Activated CD4-positive, alpha-beta memory T cell treated with anti-CD3 and anti-CD28 coated beads, Interleukin-2, amount 10 ng/mL, durations not matched to agents 7 days and 5 days (primary cell): ENCODE data around the gene TPI1. TPM values are rescaled to one million over a fixed set of nuclear protein-coding genes. Genes with fewer than 3 reads are reported as not detected.
"Not testable (repeated sequence)": the region's sequence is repeated elsewhere in the genome, so short reads cannot be mapped to it uniquely, and the experiment has no call there.

Experiments
- CTCF ChIA-PET: fragments of 350-600 bp; sonication (Branson Sonifier 250); formaldehyde crosslinking; loops from one replicate; lab custom pipeline; 2021; ENCODE audit warnings: antibody characterized with exemption, inconsistent platforms; lab: Charles Lee
- POLR2A ChIA-PET: fragments of 350-600 bp; sonication (Branson Sonifier 250); formaldehyde crosslinking; loops from one replicate; lab custom pipeline; 2021; ENCODE audit warnings: antibody characterized with exemption; lab: Charles Lee
- DNase-seq: peaks from one replicate; pipeline ENCODE4 v3.0.0-alpha.2; 2020
- H3K27ac Mint-ChIP-seq: one replicate; pipeline ENCODE4 v1.8.0; 2021; ENCODE audit warnings: mild to moderate bottlenecking, mixed read lengths
- H3K27me3 Mint-ChIP-seq: one replicate; pipeline ENCODE4 v1.8.0; 2021; ENCODE audit warnings: mixed read lengths
- H3K36me3 Mint-ChIP-seq: one replicate; pipeline ENCODE4 v1.8.0; 2021; ENCODE audit warnings: low read depth, mixed read lengths
- H3K4me1 Mint-ChIP-seq: one replicate; pipeline ENCODE4 v1.8.0; 2021; ENCODE audit warnings: mixed read lengths
- H3K4me3 Mint-ChIP-seq: one replicate; pipeline ENCODE4 v1.8.0; 2021; ENCODE audit warnings: mild to moderate bottlenecking, mixed read lengths
- H3K9me3 Mint-ChIP-seq: one replicate; pipeline ENCODE4 v1.8.0; 2021; ENCODE audit warnings: mixed read lengths
- total RNA-seq, 2 experiments: library from RNA; stranded (reverse); gene quantifications; one replicate each; pipeline ENCODE4 v1.2.3, GENCODE V29; 2021

Gene TPI1
- total RNA-seq, 2 experiments from 2014 or later = 1,228 to 1,253 TPM

DNA sequence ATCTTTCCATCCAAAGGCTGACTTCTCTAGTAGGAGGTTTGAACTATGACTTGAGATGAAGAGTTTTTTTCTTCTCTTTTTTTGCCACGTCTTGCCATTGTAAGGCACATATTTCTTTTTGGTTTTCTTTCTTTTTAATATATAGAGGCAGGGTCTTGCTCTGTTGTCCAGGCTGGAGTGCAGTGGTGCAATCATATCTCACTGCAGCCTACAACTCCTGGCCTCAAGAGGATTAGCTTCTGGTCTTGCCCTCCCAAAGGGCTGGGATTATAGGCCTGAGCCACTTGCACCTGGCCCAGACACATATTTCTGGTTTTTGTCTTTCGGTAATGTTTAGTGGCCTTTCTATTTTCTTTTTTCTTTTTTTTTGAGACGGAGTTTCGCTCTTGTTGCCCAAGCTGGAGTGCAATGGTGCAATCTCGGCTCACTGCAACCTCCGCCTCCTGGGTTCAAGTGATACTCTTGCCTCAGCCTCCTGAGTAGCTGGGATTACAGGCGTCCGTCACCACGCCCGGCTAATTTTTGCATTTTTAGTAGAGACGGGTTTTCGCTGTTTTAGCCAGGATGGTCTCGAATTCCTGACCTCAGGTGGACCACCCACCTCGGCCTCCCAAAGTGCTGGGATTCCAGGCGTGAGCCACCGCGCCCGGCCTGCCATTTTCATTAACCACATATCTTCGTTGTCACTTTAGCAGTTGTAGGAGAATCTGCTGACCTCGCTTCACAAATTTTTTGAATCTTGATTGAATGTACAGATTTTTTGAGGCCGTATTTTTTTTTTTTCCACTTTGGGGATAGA, 22.6 kb downstream of the TPI1 start:
- POLR2A ChIA-PET = interaction anchor here (2.6 kb wide), 1 partner anchor 9 kb away, joined by 14 read pairs; no protein-coding TSS in a partner anchor
- Mint-ChIP-seq H3K4me3 (peak overlapping the region; percentile 79), H3K36me3 (peaks cover 12% of the 10 kb centered on the region), H3K4me1 (peaks cover 38% of the 10 kb centered on the region), H3K27ac (peak overlapping the region; percentile 93)
- H3K27me3 Mint-ChIP-seq, DNase-seq, H3K9me3 Mint-ChIP-seq, CTCF ChIA-PET: not testable (repeated sequence)

DNA sequence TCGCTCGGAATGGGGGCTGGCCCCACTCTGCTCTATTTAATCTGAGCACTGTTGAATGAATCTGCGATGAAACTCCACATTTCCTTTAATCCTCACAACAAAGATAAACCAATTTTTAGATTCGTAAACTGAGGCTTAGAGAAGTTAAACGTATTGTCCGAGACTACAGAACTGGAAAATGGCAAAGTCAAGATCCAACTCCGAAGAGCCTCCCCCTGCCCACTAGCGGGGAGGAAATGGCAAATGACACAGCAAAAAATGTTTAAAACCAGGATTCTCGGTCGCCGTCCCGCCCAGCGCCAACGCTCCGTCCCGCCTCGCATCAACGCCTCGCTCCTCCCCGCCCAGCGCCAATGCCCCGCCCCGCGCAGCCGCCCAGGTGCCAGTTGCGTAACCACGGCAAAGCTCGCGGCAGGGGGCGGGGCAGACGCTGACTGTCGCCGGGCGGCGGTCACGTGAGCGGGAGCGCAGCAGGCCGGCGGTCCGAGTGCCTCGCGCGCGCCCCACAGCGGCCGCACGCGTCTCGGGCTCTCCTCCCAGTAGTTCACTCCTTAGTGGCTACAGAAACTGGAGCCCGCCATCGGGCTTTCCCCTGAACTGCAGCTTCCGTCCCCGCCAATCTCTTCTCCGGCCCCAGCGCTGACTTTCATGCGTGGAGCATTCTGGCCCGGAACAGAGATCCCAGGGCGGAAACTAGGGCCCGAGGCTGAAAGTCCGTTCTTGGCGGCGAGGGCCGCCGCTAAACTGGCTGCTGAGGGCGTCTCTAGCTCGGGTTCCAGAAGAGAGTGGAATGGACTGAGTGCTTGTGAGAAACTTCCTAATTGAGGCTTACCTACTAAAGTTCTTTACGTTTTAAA, 23.7 kb downstream of the TPI1 start:
- Mint-ChIP-seq H3K27ac (peak overlapping the region; percentile 93), H3K9me3 (no peaks in the 10 kb centered on the region), H3K36me3 (peaks cover 10% of the 10 kb centered on the region), H3K4me1 (peaks cover 38% of the 10 kb centered on the region), H3K27me3 (no peaks in the 10 kb centered on the region), H3K4me3 (peak overlapping the region; percentile 79)
- peak; percentile 99 for DNase-seq
- CTCF ChIA-PET = interaction anchor here (0.6 to 2.8 kb wide), 36 partner anchors 8 to 421 kb away, joined by 3 to 120 read pairs (median 4); partner anchors contain the start of genes C12orf57, CD4, CDCA3 and COPS7A
- POLR2A ChIA-PET = interaction anchor here (0.6 to 2.8 kb wide), 22 partner anchors 9 to 217 kb away, joined by 3 to 69 read pairs (median 6); partner anchors contain the start of genes C12orf57, C1RL, CD4 and CDCA3

DNA sequence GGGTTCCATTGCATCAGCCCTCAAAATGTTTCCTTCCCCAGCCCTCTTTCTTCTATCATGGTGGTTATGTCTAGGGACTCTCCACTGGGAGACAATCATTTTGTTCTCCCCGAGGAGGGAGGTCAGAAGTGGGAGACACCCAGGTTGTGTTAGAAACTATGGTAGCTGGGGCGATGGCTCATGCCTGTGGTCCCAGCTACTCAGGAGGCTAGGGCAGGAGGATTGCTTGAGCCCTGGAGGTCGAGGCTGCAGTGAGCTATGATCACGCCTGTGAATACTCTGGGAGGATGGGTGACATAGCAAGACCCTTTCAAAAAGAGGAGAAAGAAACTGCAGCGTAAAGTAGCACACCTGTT, 24.3 kb downstream of the TPI1 start:
- H3K4me1 Mint-ChIP-seq = peaks cover 38% of the 10 kb centered on the region
- H3K27me3 Mint-ChIP-seq = no peaks in the 10 kb centered on the region
- H3K4me3 Mint-ChIP-seq = peak overlapping the region; percentile 79
- CTCF ChIA-PET = interaction anchor here (0.6 to 2.8 kb wide), 33 partner anchors 8 to 276 kb away, joined by 3 to 120 read pairs (median 5); partner anchors contain the start of genes C12orf57, CDCA3, COPS7A and ENO2
- H3K9me3 Mint-ChIP-seq = no peaks in the 10 kb centered on the region
- peak overlapping the region; percentile 93 for H3K27ac Mint-ChIP-seq
- no peak for DNase-seq
- POLR2A ChIA-PET = interaction anchor here (0.6 to 2.8 kb wide), 22 partner anchors 9 to 217 kb away, joined by 3 to 69 read pairs (median 6); partner anchors contain the start of genes C12orf57, C1RL, CD4 and CDCA3
- H3K36me3 Mint-ChIP-seq = peaks cover 10% of the 10 kb centered on the region

DNA sequence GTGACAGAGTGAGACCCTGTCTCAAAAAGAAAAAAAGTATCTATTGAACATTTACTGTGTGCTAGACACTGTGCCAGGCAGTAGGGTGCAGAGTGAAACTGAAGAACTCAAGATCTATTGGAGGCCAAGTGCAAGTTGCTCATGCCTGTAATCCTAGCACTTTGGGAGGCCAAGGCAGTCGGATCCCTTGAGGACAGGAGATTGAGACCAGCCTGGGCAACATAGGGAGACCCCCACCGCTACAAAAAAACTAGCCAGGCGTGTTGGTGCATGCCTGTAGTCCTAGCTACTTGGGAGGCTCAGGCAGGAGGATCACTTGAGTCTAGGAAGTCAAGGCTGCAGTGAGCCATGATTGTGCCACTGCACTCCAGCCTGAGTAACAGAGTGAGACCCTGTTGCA, 25.4 kb downstream of the TPI1 start:
- POLR2A ChIA-PET = interaction anchor here (1.6 to 2.8 kb wide), 7 partner anchors 13 to 104 kb away, joined by 6 to 69 read pairs (median 30); partner anchors contain the start of genes C12orf57, CD4, CDCA3 and ENO2
- DNase-seq = not testable (repeated sequence)
- peak overlapping the region; percentile 56 for H3K27ac Mint-ChIP-seq

DNA sequence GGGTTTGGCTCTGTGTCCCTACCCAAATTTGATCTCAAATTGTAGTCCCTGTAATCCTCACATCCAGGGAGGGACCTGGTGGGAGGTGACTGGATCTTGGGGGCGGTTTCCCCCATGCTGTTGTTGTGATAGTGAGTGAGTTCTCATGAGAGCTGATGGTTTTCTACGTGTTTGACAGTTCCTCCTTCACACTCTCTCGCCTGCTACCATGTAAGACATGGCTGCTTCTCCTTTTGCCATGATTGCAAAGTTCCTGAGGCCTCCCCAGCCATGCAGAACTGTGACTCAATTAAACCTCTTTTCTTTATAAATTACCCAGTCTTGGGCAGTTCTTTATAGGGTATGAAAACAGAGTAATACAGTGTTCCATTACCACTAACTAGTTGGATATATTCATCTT, 27.0 kb downstream of the TPI1 start:
- POLR2A ChIA-PET = interaction anchor here (0.8 to 1.6 kb wide), 4 partner anchors 8 to 43 kb away, joined by 3 to 5 read pairs (median 4); partner anchors contain the start of genes CDCA3, ENO2 and LRRC23
- CTCF ChIA-PET = interaction anchor here (0.9 to 1.1 kb wide), 2 partner anchors 22 to 25 kb away, joined by 3 to 5 read pairs; partner anchors contain the start of gene SPSB2
- Mint-ChIP-seq H3K36me3 (peaks cover 6% of the 10 kb centered on the region), H3K27me3 (no peaks in the 10 kb centered on the region), H3K4me1 (peaks cover 29% of the 10 kb centered on the region), H3K4me3 (no peak overlapping the region), H3K27ac (no peak overlapping the region), H3K9me3 (no peaks in the 10 kb centered on the region)
- no peak for DNase-seq

More for the DNA sequence above, 25.4 kb downstream of the TPI1 start:
- H3K4me3 Mint-ChIP-seq = peak overlapping the region; percentile 37
- not testable (repeated sequence) for H3K27me3 Mint-ChIP-seq, H3K36me3 Mint-ChIP-seq, H3K9me3 Mint-ChIP-seq
- H3K4me1 Mint-ChIP-seq = peaks cover 38% of the 10 kb centered on the region
- CTCF ChIA-PET = interaction anchor here (0.7 to 2.8 kb wide), 5 partner anchors 10 to 169 kb away, joined by 6 to 120 read pairs (median 9); partner anchors contain the start of genes COPS7A and SPSB2

DNA sequence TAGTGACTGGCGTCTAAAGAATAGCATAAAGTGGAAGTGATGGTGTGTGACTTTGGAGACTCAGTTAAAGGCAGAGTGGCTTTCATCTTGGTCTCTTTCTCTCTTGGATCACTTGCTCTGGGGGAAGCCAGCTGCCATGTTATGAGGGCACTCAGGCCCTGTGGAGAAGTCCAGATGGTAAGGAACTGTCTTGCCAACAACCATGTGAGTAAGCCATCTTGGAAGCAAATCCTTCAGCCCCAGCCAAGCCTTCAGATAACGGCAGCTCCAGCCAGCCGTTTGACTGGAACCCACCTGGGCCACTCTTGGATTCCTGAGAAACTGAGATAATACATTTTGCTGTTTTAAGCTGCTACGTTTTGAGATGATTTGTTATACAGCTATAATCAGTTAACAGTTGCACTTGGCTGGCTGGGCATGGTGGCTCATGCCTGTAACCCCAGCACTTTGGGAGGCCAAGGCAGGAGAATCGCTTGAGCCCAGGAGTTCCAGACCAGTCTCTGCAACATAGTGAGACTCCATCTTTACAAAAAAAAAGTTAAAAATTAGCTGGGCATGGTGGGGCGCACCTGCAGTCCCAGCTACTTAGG, 29.6 kb downstream of the TPI1 start:
- POLR2A ChIA-PET = interaction anchor here (0.7 kb wide), 1 partner anchor 10 kb away, joined by 3 read pairs; no protein-coding TSS in a partner anchor

DNA sequence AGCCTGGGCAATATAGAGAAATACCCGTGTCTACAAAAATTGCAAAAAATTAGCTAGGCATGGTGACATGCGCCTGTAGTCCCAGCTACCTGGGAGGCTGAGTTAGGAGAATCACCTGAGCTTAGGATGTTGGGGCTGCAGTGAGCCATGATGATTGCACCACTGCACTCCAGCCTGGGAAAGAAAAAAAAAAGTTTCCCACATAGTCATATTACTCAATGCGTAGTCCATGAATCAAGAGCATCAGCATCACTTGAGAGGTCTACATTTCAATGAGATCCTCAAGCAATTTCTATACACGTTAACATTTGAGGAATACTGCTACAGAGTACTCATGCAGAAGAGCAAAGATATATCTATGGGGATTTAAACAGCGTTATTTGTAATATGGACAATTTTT, 32.1 kb downstream of the TPI1 start:
- ChIA-PET CTCF (interaction anchor here (0.8 kb wide), 1 partner anchor 8 kb away, joined by 6 read pairs; no protein-coding TSS in a partner anchor), POLR2A (interaction anchor here (1.5 to 1.9 kb wide), 3 partner anchors 8 to 46 kb away, joined by 5 to 6 read pairs (median 6); partner anchors contain the start of gene ENO2)
- no peaks in the 10 kb centered on the region for H3K9me3 Mint-ChIP-seq
- H3K4me1 Mint-ChIP-seq = peaks cover 2% of the 10 kb centered on the region
- DNase-seq = no peak
- no peaks in the 10 kb centered on the region for H3K27me3 Mint-ChIP-seq
- H3K27ac Mint-ChIP-seq = no peak overlapping the region
- no peaks in the 10 kb centered on the region for H3K36me3 Mint-ChIP-seq
- no peak overlapping the region for H3K4me3 Mint-ChIP-seq

More for the DNA sequence above, 29.6 kb downstream of the TPI1 start:
- DNase-seq = no peak
- Mint-ChIP-seq H3K27me3 (no peaks in the 10 kb centered on the region), H3K27ac (no peak overlapping the region), H3K4me3 (no peak overlapping the region), H3K4me1 (peaks cover 10% of the 10 kb centered on the region), H3K9me3 (no peaks in the 10 kb centered on the region), H3K36me3 (no peaks in the 10 kb centered on the region)
- CTCF ChIA-PET = interaction anchor here (0.6 to 1.8 kb wide), 4 partner anchors 24 to 41 kb away, joined by 3 to 8 read pairs (median 4); partner anchors contain the start of gene SPSB2

DNA sequence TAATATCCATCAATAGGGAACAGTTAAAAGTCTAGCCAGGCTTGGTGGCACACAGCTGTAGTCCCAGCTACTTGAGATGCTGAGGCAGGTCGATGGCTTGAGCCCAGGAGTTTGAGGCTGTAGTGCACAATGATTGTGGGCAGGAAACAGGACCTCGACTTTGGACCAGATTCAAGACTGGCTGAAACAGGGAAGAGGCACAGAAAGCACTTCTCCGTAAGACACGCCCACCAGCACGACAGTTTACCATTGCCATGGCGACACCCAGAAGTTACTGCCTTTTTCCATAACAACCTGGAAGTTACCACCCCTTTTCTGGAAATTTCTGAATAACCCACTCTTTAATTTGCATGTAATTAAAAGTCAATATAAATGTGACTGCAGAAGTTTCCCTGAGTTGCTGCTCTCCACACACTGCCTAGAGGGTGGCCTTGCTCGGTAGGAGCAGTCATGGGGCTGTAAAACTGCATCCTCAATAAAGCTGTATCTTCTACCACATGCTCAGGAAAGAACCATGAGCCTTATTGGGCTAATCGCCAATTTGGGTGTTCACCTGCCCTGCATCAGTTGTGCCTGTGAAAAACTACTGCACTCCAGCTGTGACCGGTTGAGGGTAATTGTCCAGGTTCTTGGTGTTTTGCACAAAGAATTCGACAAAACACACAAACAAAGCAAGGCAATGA, 32.6 kb downstream of the TPI1 start:
- Mint-ChIP-seq H3K9me3 (no peaks in the 10 kb centered on the region), H3K4me3 (no peak overlapping the region), H3K27me3 (no peaks in the 10 kb centered on the region), H3K4me1 (peaks cover 2% of the 10 kb centered on the region), H3K36me3 (no peaks in the 10 kb centered on the region), H3K27ac (no peak overlapping the region)
- no peak for DNase-seq
- CTCF ChIA-PET = interaction anchor here (0.8 to 1.2 kb wide), 2 partner anchors 9 kb away, joined by 4 to 6 read pairs; no protein-coding TSS in a partner anchor
- POLR2A ChIA-PET = interaction anchor here (1.5 to 1.9 kb wide), 3 partner anchors 9 to 47 kb away, joined by 5 to 6 read pairs (median 6); partner anchors contain the start of gene ENO2

DNA sequence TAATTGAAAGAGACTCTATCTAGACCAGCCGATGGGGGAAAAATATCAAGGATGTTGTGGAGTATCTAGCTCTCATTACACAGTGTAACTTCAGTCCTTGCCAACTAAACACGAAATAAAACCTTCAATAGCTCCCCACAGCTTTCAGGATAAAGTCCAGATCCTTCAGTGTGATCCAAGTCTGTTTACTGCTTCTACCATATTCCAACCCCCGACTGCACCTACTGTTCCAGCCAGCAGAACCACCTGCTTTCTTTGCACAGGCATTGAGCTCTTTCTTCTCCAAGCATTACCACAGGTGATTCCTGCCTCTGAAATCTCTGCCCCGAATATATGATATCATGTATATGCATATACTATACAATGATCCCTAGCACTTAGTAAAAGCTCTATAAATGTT, 35.1 kb downstream of the TPI1 start:
- Mint-ChIP-seq H3K27ac (no peak overlapping the region), H3K4me3 (no peak overlapping the region), H3K27me3 (no peaks in the 10 kb centered on the region), H3K4me1 (peaks cover 2% of the 10 kb centered on the region), H3K9me3 (no peaks in the 10 kb centered on the region), H3K36me3 (no peaks in the 10 kb centered on the region)
- no peak for DNase-seq
- CTCF ChIA-PET = interaction anchor here (0.8 to 3.5 kb wide), 3 partner anchors 11 to 29 kb away, joined by 3 to 17 read pairs (median 13); partner anchors contain the start of genes ENO2 and SPSB2
- POLR2A ChIA-PET = interaction anchor here (0.8 to 8.9 kb wide), 3 partner anchors 8 to 41 kb away, joined by 3 to 53 read pairs (median 6); partner anchors contain the start of genes C12orf57 and RNU7-1

DNA sequence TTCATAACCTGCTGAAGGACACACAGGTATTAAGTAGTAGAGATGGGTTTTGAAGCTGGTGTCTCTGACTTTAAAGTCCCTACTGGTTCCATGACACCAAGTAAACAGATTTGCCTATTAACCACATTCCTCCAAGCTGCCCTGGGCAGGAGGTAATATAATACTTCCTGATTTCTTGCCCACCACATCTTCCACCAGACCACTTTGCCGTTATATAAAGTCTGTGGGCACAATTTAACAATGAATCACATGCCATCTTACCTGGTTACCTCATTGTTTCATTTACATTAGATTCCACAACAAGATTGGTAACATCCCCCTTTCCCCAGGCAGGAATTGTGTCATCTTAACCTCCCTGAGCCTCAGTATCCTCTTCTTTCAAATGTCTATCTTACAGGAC, 36.4 kb downstream of the TPI1 start:
- H3K4me1 Mint-ChIP-seq = peaks cover 2% of the 10 kb centered on the region
- H3K36me3 Mint-ChIP-seq = no peaks in the 10 kb centered on the region
- DNase-seq = no peak
- no peak overlapping the region for H3K4me3 Mint-ChIP-seq
- ChIA-PET POLR2A (interaction anchor here (5.8 to 8.9 kb wide), 2 partner anchors 12 to 31 kb away, joined by 40 to 53 read pairs; partner anchors contain the start of gene SPSB2), CTCF (interaction anchor here (0.9 to 6.1 kb wide), 3 partner anchors 13 to 31 kb away, joined by 5 to 28 read pairs (median 17); partner anchors contain the start of gene SPSB2)
- no peaks in the 10 kb centered on the region for H3K9me3 Mint-ChIP-seq
- H3K27me3 Mint-ChIP-seq = no peaks in the 10 kb centered on the region
- no peak overlapping the region for H3K27ac Mint-ChIP-seq
